Neural cell (in vitro differentiated cells): ENCODE data around the gene DPF3.

Experiments
- EP300 ChIP-seq: fragments of 450-650 bp; conservative IDR thresholded peaks from 2 replicates; pipeline ENCODE4 v1.6.1; 2014; ENCODE audit warnings: antibody characterized with exemption, mild to moderate bottlenecking, moderate library complexity; ENCODE audit not compliant: poor library complexity, severe bottlenecking
- EZH2 ChIP-seq: fragments of 200-600, 300-800 bp; shearing (Covaris generic), sonication (generic); IDR thresholded peaks from 2 replicates; pipeline ENCODE4 v1.6.1; 2014; ENCODE audit warnings: antibody characterized with exemption, low read length, borderline replicate concordance, mild to moderate bottlenecking; ENCODE audit not compliant: insufficient read depth, poor library complexity, severe bottlenecking
- MXI1 ChIP-seq: fragments of 450-650 bp; conservative IDR thresholded peaks from 2 replicates; pipeline ENCODE4 v1.6.1; 2014; ENCODE audit warnings: antibody characterized with exemption, mild to moderate bottlenecking; ENCODE audit not compliant: poor library complexity, severe bottlenecking
- RAD21 ChIP-seq: fragments of 450-650 bp; conservative IDR thresholded peaks from 2 replicates; pipeline ENCODE4 v1.6.1; 2014; ENCODE audit warnings: antibody characterized with exemption, mild to moderate bottlenecking, moderate library complexity
- SMC3 ChIP-seq: fragments of 450-650 bp; conservative IDR thresholded peaks from 2 replicates; pipeline ENCODE4 v1.6.1; 2014; ENCODE audit warnings: antibody characterized with exemption, mild to moderate bottlenecking, moderate library complexity; ENCODE audit not compliant: poor library complexity
- TF ChIP-seq, protein P1 (sequence below): fragments of 450-650 bp; IDR thresholded peaks from 2 replicates; pipeline ENCODE4 v1.5.1; 2014; ENCODE audit warnings: antibody characterized with exemption, mild to moderate bottlenecking, moderate library complexity; ENCODE audit not compliant: poor library complexity, severe bottlenecking

DNA sequence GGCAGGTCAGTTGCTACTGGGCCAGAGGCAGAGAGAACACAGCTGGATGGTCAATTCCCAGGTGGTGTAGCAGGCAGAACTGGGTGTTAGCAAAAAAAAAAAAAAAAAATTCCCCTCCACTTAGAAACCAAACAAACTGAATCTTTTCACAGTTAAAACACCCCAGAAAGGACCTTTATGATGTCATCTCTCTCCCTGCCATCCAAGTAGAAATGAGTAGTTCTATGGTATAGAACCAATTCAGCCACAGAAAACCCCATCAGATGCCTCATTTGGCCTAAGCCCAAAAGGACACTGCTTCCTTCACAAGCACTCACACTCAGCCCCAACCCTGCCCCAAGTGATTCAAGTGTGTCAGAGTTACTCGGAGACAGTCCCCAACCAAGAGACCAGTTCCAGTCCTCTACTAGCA, 230.8 kb downstream of the DPF3 start:
- TF ChIP-seq EZH2 (no peak), RAD21 (no peak), SMC3 (no peak), MXI1 (no peak), EP300 (no peak)
- TF ChIP-seq, protein P1, sequence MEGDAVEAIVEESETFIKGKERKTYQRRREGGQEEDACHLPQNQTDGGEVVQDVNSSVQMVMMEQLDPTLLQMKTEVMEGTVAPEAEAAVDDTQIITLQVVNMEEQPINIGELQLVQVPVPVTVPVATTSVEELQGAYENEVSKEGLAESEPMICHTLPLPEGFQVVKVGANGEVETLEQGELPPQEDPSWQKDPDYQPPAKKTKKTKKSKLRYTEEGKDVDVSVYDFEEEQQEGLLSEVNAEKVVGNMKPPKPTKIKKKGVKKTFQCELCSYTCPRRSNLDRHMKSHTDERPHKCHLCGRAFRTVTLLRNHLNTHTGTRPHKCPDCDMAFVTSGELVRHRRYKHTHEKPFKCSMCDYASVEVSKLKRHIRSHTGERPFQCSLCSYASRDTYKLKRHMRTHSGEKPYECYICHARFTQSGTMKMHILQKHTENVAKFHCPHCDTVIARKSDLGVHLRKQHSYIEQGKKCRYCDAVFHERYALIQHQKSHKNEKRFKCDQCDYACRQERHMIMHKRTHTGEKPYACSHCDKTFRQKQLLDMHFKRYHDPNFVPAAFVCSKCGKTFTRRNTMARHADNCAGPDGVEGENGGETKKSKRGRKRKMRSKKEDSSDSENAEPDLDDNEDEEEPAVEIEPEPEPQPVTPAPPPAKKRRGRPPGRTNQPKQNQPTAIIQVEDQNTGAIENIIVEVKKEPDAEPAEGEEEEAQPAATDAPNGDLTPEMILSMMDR, result no peak
